T-cell (primary cell): ENCODE data around the gene SUSD6. TPM values are rescaled to one million over a fixed set of nuclear protein-coding genes. Genes with fewer than 3 reads are reported as not detected.
A peak's percentile ranks its signal among the peaks of the same experiment; 100 is the strongest.

ENCODE experiments used
- ATAC-seq, 4 experiments: fragments of 200-7000 bp in 3 of 4; fragments of 150-1000 bp in 1 of 4; cut with Tn5 transposase; replicated peaks in 1 of 4; 1 replicate in 3 of 4; 2 replicates in 1 of 4; pipeline ENCODE4 v1.10.0; 2021; ENCODE audit warnings: moderate library complexity in 3 of 4, mild to moderate bottlenecking in 2 of 4, moderate number of reproducible peaks in 1 of 4
- CTCF ChIA-PET, 2 donors: fragments of 300-600 bp; sonication (Branson Sonifier 250); formaldehyde crosslinking; loops; one replicate each; lab custom pipeline; 2022; ENCODE audit warnings: antibody characterized with exemption in 2 of 2; lab: Charles Lee
- POLR2A ChIA-PET, 2 donors: fragments of 300-600 bp; sonication (Branson Sonifier 250); formaldehyde crosslinking; loops; one replicate each; lab custom pipeline; 2022; ENCODE audit warnings: antibody characterized with exemption in 2 of 2; lab: Charles Lee
- DNase-seq, 35 experiments: peaks; one replicate each; pipeline versions ENCODE4 v3.0.0 to v3.0.0-alpha.2; 2013 to 2023
- H3K27ac ChIP-seq: one replicate; pipeline ENCODE4 v1.5.1; 2013; ENCODE audit warnings: low read length
- H3K27me3 ChIP-seq, 2 experiments: replicated peaks in 1 of 2; 1 replicate in 1 of 2; 2 replicates in 1 of 2; pipeline versions ENCODE4 v1.6.1 to v1.7.0; 2013; ENCODE audit warnings: low read length in 1 of 2, mixed read lengths in 1 of 2; ENCODE audit not compliant: control insufficient read depth in 2 of 2, insufficient read depth in 2 of 2; ENCODE audit errors: extremely low read depth in 1 of 2
- H3K36me3 ChIP-seq, 2 donors: 1 replicate in 1 of 2; 2 replicates in 1 of 2; pipeline versions ENCODE4 v1.6.1 to v1.7.0; 2013; ENCODE audit warnings: low read length in 1 of 2; ENCODE audit not compliant: control insufficient read depth in 2 of 2, insufficient read depth in 1 of 2; ENCODE audit errors: extremely low read depth in 1 of 2
- H3K4me1 ChIP-seq, 2 experiments: 1 replicate in 1 of 2; 2 replicates in 1 of 2; pipeline versions ENCODE4 v1.6.1 to v1.7.0; 2013; ENCODE audit warnings: low read length in 2 of 2, mixed read lengths in 1 of 2; ENCODE audit not compliant: insufficient read depth in 2 of 2, control insufficient read depth in 1 of 2; ENCODE audit errors: extremely low read depth in 1 of 2
- H3K4me3 ChIP-seq, 2 donors: 1 replicate in 1 of 2; 2 replicates in 1 of 2; pipeline versions ENCODE4 v1.5.1 to v1.7.0; 2013; ENCODE audit warnings: mild to moderate bottlenecking in 2 of 2, low read length in 1 of 2, moderate library complexity in 1 of 2; ENCODE audit not compliant: control insufficient read depth in 1 of 2; ENCODE audit errors: extremely low read depth in 1 of 2
- H3K9me3 ChIP-seq: 2 replicates; pipeline ENCODE4 v1.7.0; 2013
- H3K27ac Mint-ChIP-seq, 2 donors: one replicate each; pipeline ENCODE4 v1.8.0; 2020 to 2021; ENCODE audit warnings: mild to moderate bottlenecking in 2 of 2, mixed read lengths in 2 of 2
- H3K27me3 Mint-ChIP-seq, 2 donors: one replicate each; pipeline ENCODE4 v1.8.0; 2021 to 2022; ENCODE audit warnings: mixed read lengths in 2 of 2
- H3K36me3 Mint-ChIP-seq: one replicate; pipeline ENCODE4 v1.8.0; 2021; ENCODE audit warnings: mixed read lengths
- H3K4me1 Mint-ChIP-seq, 3 donors: one replicate each; pipeline ENCODE4 v1.8.0; 2020 to 2022; ENCODE audit warnings: mixed read lengths in 3 of 3, mild to moderate bottlenecking in 1 of 3
- H3K4me3 Mint-ChIP-seq, 3 donors: one replicate each; pipeline ENCODE4 v1.8.0; 2020 to 2022; ENCODE audit warnings: mild to moderate bottlenecking in 3 of 3, mixed read lengths in 3 of 3, moderate library complexity in 3 of 3
- H3K9me3 Mint-ChIP-seq, 3 donors: one replicate each; pipeline ENCODE4 v1.8.0; 2020 to 2022; ENCODE audit warnings: mixed read lengths in 3 of 3
- WGBS: methylation state at CpG from one replicate; pipeline ENCODE4 v1.1.5; 2013; ENCODE audit warnings: missing lambda C conversion rate; ENCODE audit not compliant: insufficient coverage; 5-methylcytosine and 5-hydroxymethylcytosine counted together
- total RNA-seq, 35 experiments: library from RNA in 6 of 35; stranded (reverse) in 6 of 35; fragments of 120-200 nt in 1 of 35; gene quantifications; one replicate each; pipeline versions ENCODE4 v1.2.1 to v1.2.4 and lab custom pipeline; 2013 to 2026

Gene SUSD6
- total RNA-seq, 5 donors from 2014 or later (not counting 1 experiment from before 2014, with no cell fraction given), result 53.5 to 75.5 (median 60.4) TPM

GRCh38 chr14:69574263-69574953 lies 37.0 kb upstream of the SUSD6 start, which contains the start of gene CCDC177:
TSS of gene CCDC177 (minus strand) at chr14:69574871. CDS start at chr14:69573622, 1,249 bp downstream.
- H3K9me3 Mint-ChIP-seq, result no peaks in the 10 kb centered on the region
- DNase-seq, result peak; percentile 34 to 80 (median 66)

GRCh38 chr14:69574954-69575295 lies 36.5 kb upstream of the SUSD6 start:
- H3K4me3 ChIP-seq, result peak overlapping the region in 1 of 2 donors; percentile 45
- Mint-ChIP-seq H3K9me3 (no peaks in the 10 kb centered on the region), H3K4me3 (peak overlapping the region; percentile 78 to 83 (median 81)), H3K27me3 (peaks cover 34 to 50% of the 10 kb centered on the region in 2 donors), H3K27ac (no peak overlapping the region), H3K36me3 (no peaks in the 10 kb centered on the region), H3K4me1 (peaks cover 12 to 20% (median 14%) of the 10 kb centered on the region in 3 donors)
- H3K9me3 ChIP-seq, result no peaks in the 10 kb centered on the region
- ATAC-seq, result peak in 1 of 4 experiments; percentile 12
- ChIA-PET POLR2A (interaction anchor here in 1 of 2 donors (0.7 kb wide), 1 partner anchor 1254 kb away, joined by 3 read pairs; no protein-coding TSS in a partner anchor), CTCF (interaction anchor here (0.6 to 1.5 kb wide), 6 partner anchors 20 to 1630 kb away, joined by 3 to 5 read pairs (median 4); no protein-coding TSS in a partner anchor)
- no peak for DNase-seq
- no peak overlapping the region for H3K27ac ChIP-seq
- H3K27me3 ChIP-seq, result peaks cover 24 to 65% of the 10 kb centered on the region in 2 experiments
- H3K36me3 ChIP-seq, result no peaks in the 10 kb centered on the region
- peaks cover 2 to 27% of the 10 kb centered on the region in 2 experiments for H3K4me1 ChIP-seq
- 60% methylated on average over 4 of the region's 5 CpGs for WGBS

More at GRCh38 chr14:69574263-69574953, 37.0 kb upstream of the SUSD6 start, which contains the start of gene CCDC177:
- ChIA-PET POLR2A (interaction anchor here in 1 of 2 donors (0.7 kb wide), 1 partner anchor 1255 kb away, joined by 3 read pairs; no protein-coding TSS in a partner anchor), CTCF (interaction anchor here (0.6 to 1.5 kb wide), 5 partner anchors 21 to 1089 kb away, joined by 3 to 5 read pairs (median 4); no protein-coding TSS in a partner anchor)
- H3K27me3 Mint-ChIP-seq, result peaks cover 39 to 52% of the 10 kb centered on the region in 2 donors
- peaks cover 12 to 20% (median 14%) of the 10 kb centered on the region in 3 donors for H3K4me1 Mint-ChIP-seq
- Histone ChIP-seq H3K4me3 (peak within 1 kb of the TSS; percentile 45 to 69), H3K27ac (no peak within 1 kb of the TSS), H3K36me3 (no peaks in the 10 kb centered on the region), H3K4me1 (peaks cover 2 to 27% of the 10 kb centered on the region in 2 experiments), H3K27me3 (peaks cover 25 to 66% of the 10 kb centered on the region in 2 experiments), H3K9me3 (no peaks in the 10 kb centered on the region)
- H3K27ac Mint-ChIP-seq, result peak within 1 kb of the TSS in 1 of 2 donors; percentile 19
- peak within 1 kb of the TSS; percentile 78 to 83 (median 81) for H3K4me3 Mint-ChIP-seq
- no peaks in the 10 kb centered on the region for H3K36me3 Mint-ChIP-seq
- WGBS, result 4% methylated on average over 32 of the region's 52 CpGs
- ATAC-seq, result peak; percentile 85 to 92 (median 88)

- Mint-ChIP-seq H3K4me1 (peaks cover 3 to 4% (median 3%) of the 10 kb centered on the region in 3 donors), H3K27ac (no peak overlapping the region), H3K27me3 (peaks cover 17 to 21% of the 10 kb centered on the region in 2 donors), H3K36me3 (no peaks in the 10 kb centered on the region), H3K9me3 (no peaks in the 10 kb centered on the region), H3K4me3 (no peak overlapping the region)
- ATAC-seq (no peak), DNase-seq (no peak)
- no peaks in the 10 kb centered on the region for H3K9me3 ChIP-seq
- CTCF ChIA-PET, result interaction anchor here (0.5 to 0.6 kb wide), 4 partner anchors 148 to 434 kb away, joined by 3 to 5 read pairs (median 4); no protein-coding TSS in a partner anchor
- peaks cover under 1 to 2% of the 10 kb centered on the region in 2 experiments for H3K4me1 ChIP-seq
- 75% methylated on average over 1 of the region's 2 CpGs for WGBS
- no peaks in the 10 kb centered on the region for H3K36me3 ChIP-seq
- POLR2A ChIA-PET, result no interaction called here
- H3K27ac ChIP-seq, result no peak overlapping the region
- peaks cover 6 to 28% of the 10 kb centered on the region in 2 experiments for H3K27me3 ChIP-seq
- H3K4me3 ChIP-seq, result no peak overlapping the region
Measured at GRCh38 chr14:69579476-69579875, 31.9 kb upstream of the SUSD6 start.

GRCh38 chr14:69580009-69580577 lies 31.3 kb upstream of the SUSD6 start:
- Histone ChIP-seq H3K36me3 (no peaks in the 10 kb centered on the region), H3K27ac (no peak overlapping the region), H3K4me3 (no peak overlapping the region), H3K4me1 (peaks cover 0 to under 1% of the 10 kb centered on the region in 2 experiments), H3K9me3 (no peaks in the 10 kb centered on the region), H3K27me3 (peaks cover 6 to 24% of the 10 kb centered on the region in 2 experiments)
- ATAC-seq (peak in 1 of 4 experiments; percentile 32), DNase-seq (no peak)
- ChIA-PET POLR2A (no interaction called here), CTCF (interaction anchor here (0.5 to 0.6 kb wide), 2 partner anchors 168 to 434 kb away, joined by 3 to 5 read pairs; no protein-coding TSS in a partner anchor)
- WGBS, result 57% methylated on average over 6 of the region's 7 CpGs
- no peaks in the 10 kb centered on the region for H3K36me3 Mint-ChIP-seq
- no peak overlapping the region for H3K4me3 Mint-ChIP-seq
- H3K4me1 Mint-ChIP-seq, result peaks cover 0 to 4% (median 0%) of the 10 kb centered on the region in 3 donors
- H3K9me3 Mint-ChIP-seq, result no peaks in the 10 kb centered on the region
- H3K27me3 Mint-ChIP-seq, result peaks cover 13 to 17% of the 10 kb centered on the region in 2 donors
- H3K27ac Mint-ChIP-seq, result no peak overlapping the region

GRCh38 chr14:69581316-69581935 lies 30.0 kb upstream of the SUSD6 start:
- ChIA-PET CTCF (no interaction called here), POLR2A (no interaction called here)
- H3K27ac Mint-ChIP-seq, result no peak overlapping the region
- H3K4me1 Mint-ChIP-seq, result peaks cover 0 to 5% (median 0%) of the 10 kb centered on the region in 3 donors
- no peaks in the 10 kb centered on the region for H3K36me3 Mint-ChIP-seq
- 38% methylated on average over 1 of the region's 7 CpGs for WGBS
- peaks cover 4 to 6% of the 10 kb centered on the region in 2 donors for H3K27me3 Mint-ChIP-seq
- H3K4me1 ChIP-seq, result peaks cover 0 to 2% of the 10 kb centered on the region in 2 experiments
- H3K27me3 ChIP-seq, result peaks cover 2 to 10% of the 10 kb centered on the region in 2 experiments
- ATAC-seq (no peak), DNase-seq (no peak)
- H3K27ac ChIP-seq, result no peak overlapping the region
- H3K36me3 ChIP-seq, result no peaks in the 10 kb centered on the region
- no peaks in the 10 kb centered on the region for H3K9me3 Mint-ChIP-seq
- H3K4me3 Mint-ChIP-seq, result no peak overlapping the region
- H3K4me3 ChIP-seq, result no peak overlapping the region
- no peaks in the 10 kb centered on the region for H3K9me3 ChIP-seq

GRCh38 chr14:69582212-69582611 lies 29.2 kb upstream of the SUSD6 start:
- DNase-seq (no peak), ATAC-seq (no peak)
- POLR2A ChIA-PET, result no interaction called here
- CTCF ChIA-PET, result no interaction called here
- Mint-ChIP-seq H3K27ac (no peak overlapping the region), H3K27me3 (peaks cover 0 to 3% of the 10 kb centered on the region in 2 donors), H3K4me3 (no peak overlapping the region), H3K36me3 (no peaks in the 10 kb centered on the region), H3K4me1 (peaks cover 0 to 5% (median 0%) of the 10 kb centered on the region in 3 donors), H3K9me3 (no peaks in the 10 kb centered on the region)
- Histone ChIP-seq H3K4me1 (peaks cover 0 to 2% of the 10 kb centered on the region in 2 experiments), H3K9me3 (no peaks in the 10 kb centered on the region), H3K4me3 (no peak overlapping the region), H3K27ac (no peak overlapping the region), H3K27me3 (peaks cover 2 to 6% of the 10 kb centered on the region in 2 experiments), H3K36me3 (no peaks in the 10 kb centered on the region)
- no CpG with 5 or more reads among the region's 1 CpG for WGBS
